Neural progenitor cell (in vitro differentiated cells): ENCODE measurements around the gene SAMD13. TPM values are rescaled to one million over a fixed set of nuclear protein-coding genes. Genes with fewer than 3 reads are reported as not detected.

ENCODE experiments used
- DNase-seq: peaks from one replicate; pipeline ENCODE4 v3.0.0-alpha.2; 2016; ENCODE audit warnings: low spot score
- H2AFZ ChIP-seq: fragments of 200-600 bp; sonication (generic); replicated peaks from 2 replicates; pipeline ENCODE4 v1.6.1; 2016; ENCODE audit warnings: antibody characterized with exemption
- H3F3A ChIP-seq: fragments of 200-600 bp; sonication (generic); 2 replicates; pipeline ENCODE4 v1.6.1; 2016; ENCODE audit warnings: antibody characterized with exemption, low read depth
- H3K27ac ChIP-seq: fragments of 200-600 bp; sonication (generic); 2 replicates; pipeline ENCODE4 v1.5.1; 2016; ENCODE audit warnings: mild to moderate bottlenecking
- H3K27me3 ChIP-seq: fragments of 200-600 bp; sonication (generic); 2 replicates; pipeline ENCODE4 v1.6.1; 2016; ENCODE audit warnings: mild to moderate bottlenecking, moderate library complexity
- H3K36me3 ChIP-seq: fragments of 200-600 bp; sonication (generic); 2 replicates; pipeline ENCODE4 v1.5.1; 2016
- H3K4me1 ChIP-seq: fragments of 200-600 bp; sonication (generic); 2 replicates; pipeline ENCODE4 v1.6.1; 2016; ENCODE audit warnings: mixed run types
- H3K4me2 ChIP-seq: fragments of 200-600 bp; sonication (generic); 2 replicates; pipeline ENCODE4 v1.6.1; 2016
- H3K4me3 ChIP-seq: fragments of 200-600 bp; sonication (generic); 2 replicates; pipeline ENCODE4 v1.5.1; 2016
- H3K79me2 ChIP-seq: fragments of 200-600 bp; sonication (generic); 2 replicates; pipeline ENCODE4 v1.6.1; 2016; ENCODE audit warnings: low read depth
- H3K9ac ChIP-seq: fragments of 200-600 bp; sonication (generic); 2 replicates; pipeline ENCODE4 v1.6.1; 2016
- H3K9me3 ChIP-seq: fragments of 200-600 bp; sonication (generic); 2 replicates; pipeline ENCODE4 v1.5.1; 2016; ENCODE audit warnings: low read depth
- H4K20me1 ChIP-seq: fragments of 200-600 bp; sonication (generic); 2 replicates; pipeline ENCODE4 v1.6.1; 2016; ENCODE audit warnings: low read depth
- H3K27ac Mint-ChIP-seq: 3 replicates; pipeline ENCODE4 v1.8.0; 2021; ENCODE audit warnings: mixed read lengths
- H3K27me3 Mint-ChIP-seq: 2 replicates; pipeline ENCODE4 v1.8.0; 2022; ENCODE audit warnings: low read depth, mild to moderate bottlenecking, inconsistent platforms, moderate library complexity, mixed read lengths; ENCODE audit not compliant: insufficient read depth
- H3K36me3 Mint-ChIP-seq: 3 replicates; pipeline ENCODE4 v1.8.0; 2021; ENCODE audit warnings: mixed read lengths
- H3K4me1 Mint-ChIP-seq: 3 replicates; pipeline ENCODE4 v1.8.0; 2021; ENCODE audit warnings: mixed read lengths
- H3K4me3 Mint-ChIP-seq: 3 replicates; pipeline ENCODE4 v1.8.0; 2021; ENCODE audit warnings: mild to moderate bottlenecking, moderate library complexity, mixed read lengths
- H3K9me3 Mint-ChIP-seq: 3 replicates; pipeline ENCODE4 v1.8.0; 2020; ENCODE audit warnings: mixed read lengths
- EZH2 ChIP-seq: fragments of 200-600 bp; sonication (generic); IDR thresholded peaks from 2 replicates; pipeline ENCODE4 v1.6.1; 2017; ENCODE audit warnings: antibody characterized with exemption, mild to moderate bottlenecking, moderate library complexity
- EZH2phosphoT487 ChIP-seq: fragments of 200-600 bp; sonication (generic); IDR thresholded peaks from 2 replicates; pipeline ENCODE4 v1.6.1; 2017; ENCODE audit warnings: antibody characterized with exemption
- total RNA-seq: library from RNA; depleted of rRNA; stranded (reverse); fragments of >200 nt; gene quantifications from 2 replicates; pipeline ENCODE4 v1.2.3, GENCODE V29; 2015; ENCODE audit warnings: low replicate concordance
- TF ChIP-seq, protein P1 (sequence below): fragments of 200-600 bp; sonication (generic); IDR thresholded peaks from 2 replicates; pipeline ENCODE4 v1.5.1; 2017; ENCODE audit warnings: antibody characterized with exemption, mild to moderate bottlenecking

Gene SAMD13
- total RNA-seq, 1 donor from 2014 or later = 5.6 TPM

DNA sequence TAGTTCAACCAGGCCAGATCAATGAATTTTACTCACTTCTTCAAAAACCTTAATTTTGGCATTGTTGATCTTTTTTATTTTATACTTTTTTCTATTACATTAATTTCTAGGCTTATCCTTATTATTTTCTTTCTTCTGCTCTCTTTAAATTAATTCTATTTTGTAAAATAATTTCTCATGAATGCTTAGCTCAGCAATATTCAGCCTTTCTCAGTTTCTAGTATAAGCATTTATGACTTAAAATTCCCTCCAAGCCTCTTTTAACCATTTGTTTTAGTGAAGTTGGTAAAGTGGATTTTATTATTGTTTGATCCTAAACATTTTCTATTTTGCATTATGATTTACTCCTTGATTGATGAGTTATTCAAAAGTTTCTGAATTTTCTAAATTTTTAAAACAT lies 20.6 kb upstream of the SAMD13 start:
- H3K36me3 Mint-ChIP-seq = no peaks in the 10 kb centered on the region
- H3K79me2 ChIP-seq = no peaks in the 10 kb centered on the region
- TF ChIP-seq EZH2 = no peak
- TF ChIP-seq EZH2phosphoT487 = no peak
- TF ChIP-seq, protein P1, sequence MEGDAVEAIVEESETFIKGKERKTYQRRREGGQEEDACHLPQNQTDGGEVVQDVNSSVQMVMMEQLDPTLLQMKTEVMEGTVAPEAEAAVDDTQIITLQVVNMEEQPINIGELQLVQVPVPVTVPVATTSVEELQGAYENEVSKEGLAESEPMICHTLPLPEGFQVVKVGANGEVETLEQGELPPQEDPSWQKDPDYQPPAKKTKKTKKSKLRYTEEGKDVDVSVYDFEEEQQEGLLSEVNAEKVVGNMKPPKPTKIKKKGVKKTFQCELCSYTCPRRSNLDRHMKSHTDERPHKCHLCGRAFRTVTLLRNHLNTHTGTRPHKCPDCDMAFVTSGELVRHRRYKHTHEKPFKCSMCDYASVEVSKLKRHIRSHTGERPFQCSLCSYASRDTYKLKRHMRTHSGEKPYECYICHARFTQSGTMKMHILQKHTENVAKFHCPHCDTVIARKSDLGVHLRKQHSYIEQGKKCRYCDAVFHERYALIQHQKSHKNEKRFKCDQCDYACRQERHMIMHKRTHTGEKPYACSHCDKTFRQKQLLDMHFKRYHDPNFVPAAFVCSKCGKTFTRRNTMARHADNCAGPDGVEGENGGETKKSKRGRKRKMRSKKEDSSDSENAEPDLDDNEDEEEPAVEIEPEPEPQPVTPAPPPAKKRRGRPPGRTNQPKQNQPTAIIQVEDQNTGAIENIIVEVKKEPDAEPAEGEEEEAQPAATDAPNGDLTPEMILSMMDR = no peak
- H3K4me1 ChIP-seq = no peaks in the 10 kb centered on the region
- H3K4me2 ChIP-seq = no peak overlapping the region
- H3K9me3 ChIP-seq = peaks cover 3% of the 10 kb centered on the region
- H4K20me1 ChIP-seq = no peaks in the 10 kb centered on the region
- no peak overlapping the region for H3K27ac ChIP-seq
- H3K4me3 ChIP-seq = no peak overlapping the region
- no peaks in the 10 kb centered on the region for H3K36me3 ChIP-seq
- H3K9ac ChIP-seq = no peak overlapping the region
- no peaks in the 10 kb centered on the region for H3K4me1 Mint-ChIP-seq
- H3K27me3 ChIP-seq = no peaks in the 10 kb centered on the region
- H2AFZ ChIP-seq = no peak overlapping the region
- no peak for DNase-seq
- no peak overlapping the region for H3K4me3 Mint-ChIP-seq
- H3K27me3 Mint-ChIP-seq = no peaks in the 10 kb centered on the region
- no peak overlapping the region for H3K27ac Mint-ChIP-seq
- no peaks in the 10 kb centered on the region for H3K9me3 Mint-ChIP-seq
- H3F3A ChIP-seq = no peaks in the 10 kb centered on the region

DNA sequence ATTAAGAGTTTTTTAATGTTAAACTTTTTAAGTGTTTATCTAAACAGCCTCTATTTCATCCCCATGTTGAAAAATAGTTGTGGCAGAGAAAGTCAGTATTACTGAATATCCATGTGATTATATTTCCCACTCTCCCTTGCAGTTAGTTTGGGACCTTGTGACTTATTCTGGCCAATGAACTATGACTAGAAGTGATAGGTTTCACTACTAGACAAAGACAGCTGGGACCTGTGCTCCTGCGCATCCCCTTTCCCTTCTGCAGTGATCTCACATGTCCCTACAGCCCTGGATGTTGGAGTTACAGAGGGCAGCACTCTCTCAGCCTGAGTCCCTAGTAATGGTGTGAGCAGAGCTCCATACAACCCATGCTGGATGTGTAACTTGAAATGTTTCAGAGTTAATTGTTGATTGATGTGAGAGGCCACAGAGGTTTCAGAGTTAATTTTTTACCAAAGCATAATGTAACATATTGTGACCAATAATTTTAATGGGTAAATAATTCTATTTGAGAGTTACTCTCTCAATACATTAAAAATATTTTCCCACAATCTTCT lies 18.7 kb upstream of the SAMD13 start:
- no peak overlapping the region for H3K4me2 ChIP-seq
- H2AFZ ChIP-seq = no peak overlapping the region
- Mint-ChIP-seq H3K4me3 (no peak overlapping the region), H3K27me3 (peaks cover 3% of the 10 kb centered on the region), H3K4me1 (no peaks in the 10 kb centered on the region), H3K27ac (no peak overlapping the region), H3K9me3 (peaks cover 17% of the 10 kb centered on the region), H3K36me3 (no peaks in the 10 kb centered on the region)
- TF ChIP-seq EZH2phosphoT487 (no peak), EZH2 (no peak)
- TF ChIP-seq, protein P1 = no peak
- no peak overlapping the region for H3K4me3 ChIP-seq
- no peaks in the 10 kb centered on the region for H3K79me2 ChIP-seq
- no peaks in the 10 kb centered on the region for H3K27me3 ChIP-seq
- no peak for DNase-seq
- no peaks in the 10 kb centered on the region for H4K20me1 ChIP-seq
- peaks cover 6% of the 10 kb centered on the region for H3K9me3 ChIP-seq
- no peak overlapping the region for H3K9ac ChIP-seq
- H3K27ac ChIP-seq = no peak overlapping the region
- H3K4me1 ChIP-seq = no peaks in the 10 kb centered on the region
- no peaks in the 10 kb centered on the region for H3K36me3 ChIP-seq
- H3F3A ChIP-seq = no peaks in the 10 kb centered on the region

DNA sequence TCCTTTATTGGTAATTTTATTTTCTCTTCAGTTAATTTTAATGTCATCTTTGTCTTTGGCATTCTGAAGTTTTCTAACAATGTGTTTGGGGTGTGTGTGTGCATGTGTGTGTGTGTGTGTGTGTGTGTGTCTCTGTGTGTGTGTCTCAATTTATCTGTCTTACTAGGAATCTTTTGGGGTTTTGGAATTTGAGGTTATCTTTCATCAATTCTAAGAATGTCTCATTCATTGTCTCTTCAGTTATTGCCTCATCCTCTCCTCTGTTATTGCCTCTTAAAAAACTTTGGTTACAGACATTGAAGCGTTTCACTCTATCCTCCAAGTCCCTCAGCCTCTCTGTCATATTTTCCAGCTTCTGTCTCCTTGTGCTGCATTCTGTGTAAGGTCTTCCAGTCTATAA lies 18.1 kb upstream of the SAMD13 start:
- H2AFZ ChIP-seq = no peak overlapping the region
- H3K4me1 ChIP-seq = no peaks in the 10 kb centered on the region
- TF ChIP-seq EZH2phosphoT487 (no peak), EZH2 (no peak)
- TF ChIP-seq, protein P1 = no peak
- no peaks in the 10 kb centered on the region for H4K20me1 ChIP-seq
- no peaks in the 10 kb centered on the region for H3K27me3 ChIP-seq
- no peaks in the 10 kb centered on the region for H3F3A ChIP-seq
- H3K4me2 ChIP-seq = no peak overlapping the region
- H3K9me3 ChIP-seq = peaks cover 6% of the 10 kb centered on the region
- H3K36me3 Mint-ChIP-seq = no peaks in the 10 kb centered on the region
- no peak overlapping the region for H3K4me3 Mint-ChIP-seq
- no peak overlapping the region for H3K27ac Mint-ChIP-seq
- no peak overlapping the region for H3K4me3 ChIP-seq
- H3K79me2 ChIP-seq = no peaks in the 10 kb centered on the region
- no peaks in the 10 kb centered on the region for H3K36me3 ChIP-seq
- peaks cover 3% of the 10 kb centered on the region for H3K27me3 Mint-ChIP-seq
- peaks cover 19% of the 10 kb centered on the region for H3K9me3 Mint-ChIP-seq
- H3K4me1 Mint-ChIP-seq = no peaks in the 10 kb centered on the region
- no peak overlapping the region for H3K27ac ChIP-seq
- no peak for DNase-seq
- no peak overlapping the region for H3K9ac ChIP-seq
